BE2C (cell line): Measurements from ENCODE around the gene UPK3B. TPM values are rescaled to one million over a fixed set of nuclear protein-coding genes. Genes with fewer than 3 reads are reported as not detected.
A peak's percentile ranks its signal among the peaks of the same experiment; 100 is the strongest.
"Not testable (repeated sequence)": the region's sequence is repeated elsewhere in the genome, so short reads cannot be mapped to it uniquely, and the experiment has no call there.

Experiments
- DNase-seq: peaks from one replicate; pipeline ENCODE4 v3.0.0-alpha.2; 2020
- H3K27me3 ChIP-seq: fragments of 250-450 bp; sonication (Bioruptor Pico); 2 replicates; pipeline ENCODE4 v1.5.1; 2020; ENCODE audit warnings: mild to moderate bottlenecking
- H3K36me3 ChIP-seq: fragments of 250-450 bp; sonication (Bioruptor Pico); 2 replicates; pipeline ENCODE4 v1.5.1; 2020; ENCODE audit warnings: mild to moderate bottlenecking
- H3K4me1 ChIP-seq: fragments of 250-450 bp; sonication (Bioruptor Pico); 2 replicates; pipeline ENCODE4 v1.5.1; 2020
- H3K4me3 ChIP-seq: 2 replicates; pipeline ENCODE4 v1.5.1; 2011; ENCODE audit warnings: low read depth, low read length
- H3K9me3 ChIP-seq: fragments of 250-450 bp; sonication (Bioruptor Pico); 2 replicates; pipeline ENCODE4 v1.5.1; 2020
- CTCF ChIP-seq: IDR thresholded peaks from 2 replicates; pipeline ENCODE4 v1.5.1; 2012; ENCODE audit warnings: mild to moderate bottlenecking, low read depth, low read length
- polyA plus RNA-seq: library from polyadenylated mRNA; unstranded; fragments of >200 nt; gene quantifications from one replicate; pipeline ENCODE4 v1.2.1, GENCODE V29; 2012; ENCODE audit warnings: low read depth, missing spikeins; ENCODE audit not compliant: insufficient read length, insufficient read depth

Gene UPK3B
- polyA plus RNA-seq = not detected

DNA sequence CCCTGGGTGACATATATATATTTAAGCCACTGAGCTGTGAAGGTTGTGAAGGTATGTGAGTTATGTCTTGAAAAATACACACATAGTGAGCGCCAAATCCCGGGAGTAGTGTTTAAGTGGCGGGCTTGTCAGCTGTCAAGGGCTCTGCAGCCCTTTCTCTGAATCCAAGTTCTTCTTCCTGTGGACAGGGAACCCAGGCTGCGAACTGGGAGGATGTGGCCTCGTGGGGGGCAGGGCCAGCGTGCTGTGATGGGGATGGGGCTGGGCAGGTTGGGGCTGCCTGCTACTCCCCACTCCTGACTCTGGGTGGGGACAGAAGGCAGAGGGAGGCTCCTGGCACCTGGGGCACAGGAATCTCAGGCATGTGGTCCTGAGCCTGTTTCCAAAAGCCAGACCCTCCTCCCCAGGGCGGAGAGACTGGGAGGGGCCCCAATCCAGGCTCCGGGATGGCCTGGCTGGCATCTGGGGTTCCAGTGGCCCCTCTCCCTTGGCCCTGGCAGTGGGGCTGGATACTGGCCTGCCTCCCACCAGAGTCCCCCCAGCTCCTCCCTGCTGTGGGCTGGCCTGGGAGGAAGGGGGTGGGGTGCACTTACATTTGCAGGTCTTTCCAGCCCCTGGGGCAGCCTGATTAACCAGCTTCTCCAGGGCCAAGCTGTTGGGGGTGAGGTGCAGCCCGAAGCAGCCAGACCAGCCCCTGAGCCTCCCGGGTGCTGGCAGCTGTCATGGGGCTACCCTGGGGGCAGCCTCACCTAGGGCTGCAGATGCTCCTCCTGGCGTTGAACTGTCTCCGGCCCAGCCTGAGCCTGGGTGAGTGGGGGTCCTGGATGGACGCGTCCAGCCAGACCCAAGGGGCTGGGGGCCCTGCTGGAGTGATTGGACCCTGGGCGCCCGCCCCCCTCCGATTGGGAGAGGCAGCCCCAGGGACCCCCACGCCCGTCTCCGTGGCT, at the start of gene UPK3B:
UPK3B (plus strand) TSS at position 622 of the 947 bp plus-strand sequence; CDS start at position 723, 101 bp downstream.
- no peak for TF ChIP-seq CTCF
- H3K4me3 ChIP-seq = no peak within 1 kb of the TSS

DNA sequence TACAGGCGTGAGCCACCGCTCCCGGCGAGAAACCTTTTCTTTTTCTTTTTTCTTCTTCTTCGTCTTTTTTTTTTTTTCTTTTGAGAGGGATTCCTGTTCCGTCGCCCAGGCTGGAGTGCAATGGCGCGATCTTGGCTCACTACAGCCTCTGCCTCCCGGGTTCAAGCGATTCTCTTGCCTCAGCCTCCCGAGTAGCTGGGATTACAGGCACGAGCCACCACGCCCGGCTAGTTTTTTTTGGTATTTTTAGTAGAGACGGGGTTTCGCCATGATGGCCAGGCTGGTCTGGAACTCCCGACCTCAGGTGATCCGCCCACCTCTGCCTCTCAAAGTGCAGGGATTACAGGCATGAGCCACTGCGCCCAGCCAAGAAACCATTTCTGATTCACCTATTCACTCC, 49.6 kb upstream of the UPK3B start:
- not testable (repeated sequence) for DNase-seq, H3K27me3 ChIP-seq, H3K4me3 ChIP-seq, H3K4me1 ChIP-seq, H3K36me3 ChIP-seq, H3K9me3 ChIP-seq

More for the DNA sequence above, at the start of gene UPK3B:
- no peaks in the 10 kb centered on the region for H3K4me1 ChIP-seq
- DNase-seq = peak; percentile 39
- H3K9me3 ChIP-seq = no peaks in the 10 kb centered on the region
- no peaks in the 10 kb centered on the region for H3K27me3 ChIP-seq
- no peaks in the 10 kb centered on the region for H3K36me3 ChIP-seq

DNA sequence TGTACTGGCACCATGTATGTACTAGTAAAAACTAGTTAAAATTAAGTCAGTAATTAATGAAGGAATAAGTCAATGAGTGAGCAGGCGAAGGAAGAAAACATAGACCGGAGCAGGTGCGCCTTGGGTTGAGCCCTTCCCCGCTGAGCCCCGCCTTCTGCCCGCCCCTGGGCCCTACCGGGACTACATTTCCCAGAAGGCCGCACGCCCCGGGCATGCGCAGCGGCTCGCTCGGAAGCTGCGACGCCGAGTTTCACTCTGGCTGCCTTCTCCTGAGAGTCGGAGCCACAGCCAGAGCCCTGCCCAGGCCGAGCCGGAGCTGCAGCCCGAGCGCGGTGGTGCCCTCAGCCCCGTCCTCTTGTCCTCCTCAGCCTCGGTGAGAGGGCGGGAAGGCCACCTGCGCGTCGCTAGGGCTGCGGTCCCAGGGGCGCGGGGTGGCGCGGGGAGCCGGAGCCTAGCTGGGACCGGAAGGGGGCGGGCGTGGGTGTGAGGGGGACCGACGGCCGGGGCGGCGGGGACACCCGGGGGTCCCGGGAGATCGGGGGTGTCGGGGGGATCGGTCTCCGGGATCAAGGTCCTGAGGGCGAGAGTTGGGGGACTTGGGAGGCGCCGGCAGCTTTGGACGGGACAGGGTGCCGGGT, 48.8 kb upstream of the UPK3B start, which contains the start of gene DTX2:
DTX2 (plus strand) TSS at position 246 of the 638 bp plus-strand sequence. CDS start 18,801 bp downstream, outside the sequence.
- not testable (repeated sequence) for H3K4me1 ChIP-seq, H3K36me3 ChIP-seq, H3K27me3 ChIP-seq, DNase-seq, H3K9me3 ChIP-seq
- H3K4me3 ChIP-seq = peak within 1 kb of the TSS; percentile 48

GRCh38 chr7:76462271-76462882, 48.0 kb upstream of the UPK3B start:
- DNase-seq, H3K4me1 ChIP-seq, H3K27me3 ChIP-seq, H3K4me3 ChIP-seq, H3K36me3 ChIP-seq, H3K9me3 ChIP-seq: not testable (repeated sequence)

- not testable (repeated sequence) for H3K9me3 ChIP-seq, H3K36me3 ChIP-seq, H3K4me1 ChIP-seq, DNase-seq, H3K4me3 ChIP-seq, H3K27me3 ChIP-seq
These were observed 45.4 kb upstream of the UPK3B start for GRCh38 chr7:76464959-76465358.

DNA sequence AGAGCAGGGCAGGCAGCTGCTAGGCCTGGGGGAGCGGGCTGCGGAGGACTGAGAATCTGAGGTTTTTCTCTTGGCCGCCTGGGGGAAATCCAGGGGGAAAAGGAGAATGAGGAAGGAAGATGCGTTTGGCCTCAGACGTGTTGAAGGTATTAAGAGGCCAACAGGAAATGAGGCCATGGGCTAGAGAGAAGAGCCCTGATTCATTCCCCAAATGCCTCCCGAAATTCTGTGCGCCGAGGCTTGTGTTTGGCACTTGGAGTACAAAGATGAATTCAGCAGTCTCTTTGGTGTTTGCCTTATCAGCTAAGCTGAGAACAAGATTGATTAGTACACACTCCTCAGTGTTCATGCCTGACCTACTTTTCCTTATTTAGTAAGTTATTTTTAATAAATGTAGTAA, 44.4 kb upstream of the UPK3B start:
- not testable (repeated sequence) for H3K9me3 ChIP-seq, H3K4me1 ChIP-seq, H3K4me3 ChIP-seq, DNase-seq, H3K27me3 ChIP-seq, H3K36me3 ChIP-seq

DNA sequence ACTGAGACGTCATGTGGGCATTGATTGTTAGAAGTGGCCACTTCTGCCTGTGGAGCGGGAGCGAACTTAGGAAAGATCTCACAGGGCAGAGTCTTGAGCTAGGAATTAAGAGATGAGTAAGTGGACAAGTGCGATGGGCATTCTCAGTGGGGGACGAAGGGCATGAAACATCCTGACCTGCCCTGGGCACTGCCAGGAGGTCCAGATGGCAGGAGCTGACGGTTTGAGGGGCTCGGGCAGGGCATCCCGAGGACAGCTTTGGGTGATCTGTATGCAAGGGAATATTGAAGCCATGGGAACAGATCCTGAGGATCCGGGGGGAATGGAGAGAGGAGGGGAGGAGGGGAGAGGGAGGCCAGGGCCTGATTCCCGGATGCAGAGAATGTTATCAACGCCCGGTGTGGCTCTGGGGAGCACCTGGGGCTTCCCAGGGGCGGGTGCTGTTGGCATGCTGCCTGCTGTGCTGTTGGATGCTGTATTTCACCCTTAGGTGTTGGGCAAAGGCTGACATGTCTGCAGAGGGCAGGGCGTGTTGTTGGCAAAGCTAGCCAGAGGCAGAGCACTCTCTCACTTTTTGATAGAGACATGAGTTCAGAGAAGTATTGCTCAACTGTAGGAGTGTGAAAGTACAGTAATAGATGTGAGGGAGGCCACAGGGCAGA, 42.5 kb upstream of the UPK3B start:
- H3K4me1 ChIP-seq, H3K9me3 ChIP-seq, DNase-seq, H3K36me3 ChIP-seq, H3K4me3 ChIP-seq, H3K27me3 ChIP-seq: not testable (repeated sequence)

- H3K27me3 ChIP-seq, DNase-seq, H3K4me3 ChIP-seq, H3K36me3 ChIP-seq, H3K4me1 ChIP-seq, H3K9me3 ChIP-seq: not testable (repeated sequence)
These were observed 38.7 kb upstream of the UPK3B start for GRCh38 chr7:76471556-76472221.

GRCh38 chr7:76473097-76473496, 37.3 kb upstream of the UPK3B start:
- DNase-seq, H3K36me3 ChIP-seq: not testable (repeated sequence)

GRCh38 chr7:76476280-76476679, 34.1 kb upstream of the UPK3B start:
- H3K9me3 ChIP-seq, H3K27me3 ChIP-seq, DNase-seq, H3K4me1 ChIP-seq, H3K4me3 ChIP-seq, H3K36me3 ChIP-seq: not testable (repeated sequence)

More at GRCh38 chr7:76473097-76473496, 37.3 kb upstream of the UPK3B start:
- not testable (repeated sequence) for H3K9me3 ChIP-seq, H3K27me3 ChIP-seq, H3K4me1 ChIP-seq, H3K4me3 ChIP-seq

DNA sequence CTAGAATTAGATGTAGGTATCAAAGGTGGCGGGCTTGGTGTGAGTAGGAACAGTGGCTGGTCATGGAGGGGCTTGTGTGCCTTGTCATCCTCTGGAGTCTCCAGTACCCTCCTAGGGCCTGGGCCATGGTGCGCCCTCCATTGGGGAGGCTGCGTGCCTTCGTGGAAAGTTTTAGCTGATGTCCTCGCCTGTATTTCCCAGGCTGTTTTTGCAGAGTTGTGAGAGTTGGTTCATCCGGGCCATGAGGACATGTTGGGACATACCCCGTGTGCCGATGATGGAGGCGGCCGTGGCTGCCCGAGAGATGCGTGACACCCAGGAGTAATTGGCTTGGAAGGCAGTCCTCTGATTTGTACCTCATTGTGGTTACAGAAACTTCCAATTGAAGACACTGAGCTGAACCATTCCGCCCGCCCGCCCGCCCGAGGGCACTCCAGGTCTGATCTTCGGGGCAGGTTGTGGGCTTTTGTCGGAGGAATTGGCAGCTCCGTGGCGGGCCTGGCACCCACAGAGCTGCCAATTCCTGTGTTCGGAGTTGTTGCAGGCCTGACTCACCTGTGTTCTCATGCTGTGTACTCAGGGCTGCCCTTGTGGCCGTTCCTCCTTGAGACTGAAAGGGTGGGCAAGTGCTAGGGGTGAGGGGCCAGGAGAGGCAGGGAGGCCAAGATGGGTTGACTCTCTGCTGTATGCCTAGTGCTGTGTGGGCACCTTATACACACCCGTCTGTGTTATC, 33.4 kb upstream of the UPK3B start:
- DNase-seq, H3K4me3 ChIP-seq, H3K4me1 ChIP-seq, H3K27me3 ChIP-seq, H3K36me3 ChIP-seq, H3K9me3 ChIP-seq: not testable (repeated sequence)

DNA sequence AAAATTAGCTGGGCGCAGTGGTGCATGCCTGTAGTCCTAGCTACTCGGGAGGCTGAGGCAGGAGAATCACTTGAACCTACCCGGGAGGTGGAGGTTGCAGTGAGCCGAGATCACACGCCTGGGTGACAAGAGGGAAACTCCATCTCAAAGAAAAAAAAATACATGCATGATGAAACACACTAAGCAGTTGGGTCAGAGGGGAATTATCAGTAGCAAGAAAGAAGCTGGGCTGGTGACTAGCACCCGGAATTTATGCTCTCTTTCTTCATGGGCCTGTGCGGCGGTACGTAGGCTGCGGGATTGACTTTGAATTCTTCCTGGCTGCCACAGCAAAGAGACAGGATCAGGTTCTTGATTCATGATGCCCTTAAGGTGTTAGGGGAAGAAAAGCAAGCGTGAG, 30.7 kb upstream of the UPK3B start:
- H3K27me3 ChIP-seq = not testable (repeated sequence)

More for the DNA sequence above, 30.7 kb upstream of the UPK3B start:
- DNase-seq, H3K36me3 ChIP-seq, H3K9me3 ChIP-seq, H3K4me3 ChIP-seq, H3K4me1 ChIP-seq: not testable (repeated sequence)
